H1 (cell line): ENCODE measurements around the gene TUBD1. TPM values are rescaled to one million over a fixed set of nuclear protein-coding genes. Genes with fewer than 3 reads are reported as not detected.

Experiments
- CEBPB ChIP-seq: IDR thresholded peaks from 2 replicates; pipeline ENCODE4 v1.6.1; 2012; ENCODE audit warnings: low read depth, low read length
- CHD7 ChIP-seq: fragments of 300-600 bp; sonication (generic); IDR thresholded peaks from 2 replicates; pipeline ENCODE4 v1.7.1; 2012; ENCODE audit warnings: low read length, moderate library complexity, mild to moderate bottlenecking, inconsistent platforms; ENCODE audit not compliant: insufficient replicate concordance
- SUZ12 ChIP-seq: fragments of 200-600 bp; sonication (generic); IDR thresholded peaks from 2 replicates; pipeline ENCODE4 v1.6.1; 2012; ENCODE audit warnings: mild to moderate bottlenecking, inconsistent platforms, low read length, moderate library complexity, mixed read lengths
- polyA plus RNA-seq, 7 experiments: library from polyadenylated mRNA; depleted of rRNA in 3 of 7; stranded (reverse) in 5 of 7; unstranded in 2 of 7; fragments of >200 nt in 5 of 7; fragments of 200-250 nt in 2 of 7; gene quantifications; 1 replicate in 5 of 7; 2 replicates in 1 of 7; 4 replicates in 1 of 7; pipeline versions ENCODE4 v1.2.1 to v1.2.3, GENCODE V29; 2011 to 2013; ENCODE audit warnings: missing spikeins in 2 of 7, mixed read lengths in 2 of 7
- total RNA-seq: library from RNA; stranded (reverse); fragmentation: NEBNext Ultra II Directional; extraction: Animal tissue kit (Norgen Biotek cat#: 25700); gene quantifications from 2 replicates; pipeline ENCODE4 v1.2.1, GENCODE V29; 2021

Gene TUBD1
- total and polyA plus RNA-seq, 2 of the 8 experiments (the other 6 are each of a cell fraction or from before 2014, with no cell fraction given): 9.1 to 17.5 TPM

DNA sequence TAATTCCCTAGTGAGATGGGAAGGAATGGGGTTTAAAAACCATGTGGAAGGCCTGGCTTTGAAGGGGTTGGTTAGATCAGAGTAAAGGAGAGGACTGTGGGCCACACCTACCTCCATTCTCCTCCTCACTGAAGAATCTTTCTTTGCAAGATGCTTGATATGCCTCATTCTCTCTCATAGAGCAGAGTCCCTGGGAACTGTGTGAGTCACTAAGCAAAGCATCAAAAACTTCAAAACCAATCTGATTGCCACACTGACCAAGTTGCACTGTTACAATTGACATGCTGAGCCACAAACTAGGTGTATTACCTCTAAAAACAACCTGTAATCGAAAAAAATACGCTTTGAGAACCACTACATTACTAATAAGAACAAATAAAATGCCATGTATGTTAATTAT, 2.0 kb downstream of the TUBD1 start (continued):
- TF ChIP-seq CHD7 (no peak), SUZ12 (no peak), CEBPB (no peak)
